GM23338 (cell line): ENCODE results near the gene STK32C. TPM values are rescaled to one million over a fixed set of nuclear protein-coding genes. Genes with fewer than 3 reads are reported as not detected.

Source experiments
- ATAC-seq: fragments of 200-7000 bp; cut with Tn5 transposase; 3 replicates; pipeline ENCODE4 v1.9.1; 2020
- DNase-seq: peaks from one replicate; pipeline ENCODE4 v3.0.0-alpha.2; 2015; ENCODE audit warnings: low spot score
- H2AFZ ChIP-seq: fragments of 200-600 bp; sonication (generic); 2 replicates; pipeline ENCODE4 v1.8.0; 2016; ENCODE audit warnings: antibody characterized with exemption, mild to moderate bottlenecking, moderate library complexity
- H3F3A ChIP-seq: fragments of 200-600 bp; sonication (generic); replicated peaks from 2 replicates; pipeline ENCODE4 v1.8.0; 2017; ENCODE audit warnings: antibody characterized with exemption, mixed run types, low read depth
- H3K27ac ChIP-seq: fragments of 200-600 bp; sonication (generic); 2 replicates; pipeline ENCODE4 v1.6.1; 2016; ENCODE audit warnings: low read depth
- H3K27me3 ChIP-seq: fragments of 200-600 bp; sonication (generic); 2 replicates; pipeline ENCODE4 v1.8.0; 2016; ENCODE audit warnings: mild to moderate bottlenecking, mixed run types, moderate library complexity; ENCODE audit not compliant: insufficient read depth
- H3K36me3 ChIP-seq: fragments of 200-600 bp; sonication (generic); 2 replicates; pipeline ENCODE4 v1.8.0; 2016; ENCODE audit warnings: mild to moderate bottlenecking; ENCODE audit not compliant: insufficient read depth
- H3K4me1 ChIP-seq: fragments of 200-600 bp; sonication (generic); 2 replicates; pipeline ENCODE4 v1.8.0; 2016; ENCODE audit warnings: mild to moderate bottlenecking, moderate library complexity; ENCODE audit not compliant: insufficient read depth
- H3K4me2 ChIP-seq: fragments of 200-600 bp; sonication (generic); 2 replicates; pipeline ENCODE4 v1.7.1; 2017; ENCODE audit warnings: mixed run types
- H3K4me3 ChIP-seq: fragments of 200-600 bp; sonication (generic); 2 replicates; pipeline ENCODE4 v1.6.1; 2016; ENCODE audit warnings: mixed run types
- H3K79me2 ChIP-seq: fragments of 200-600 bp; sonication (generic); replicated peaks from 2 replicates; pipeline ENCODE4 v1.8.0; 2017; ENCODE audit warnings: mild to moderate bottlenecking; ENCODE audit not compliant: insufficient read depth
- H3K9me2 ChIP-seq: fragments of 200-600 bp; sonication (generic); 2 replicates; pipeline ENCODE4 v1.8.0; 2017; ENCODE audit not compliant: insufficient read depth
- H4K20me1 ChIP-seq: fragments of 200-600 bp; sonication (generic); replicated peaks from 2 replicates; pipeline ENCODE4 v1.8.0; 2017; ENCODE audit warnings: mild to moderate bottlenecking; ENCODE audit not compliant: insufficient read depth
- H3K27ac Mint-ChIP-seq: 2 replicates; pipeline ENCODE4 v1.8.0; 2020; ENCODE audit warnings: inconsistent platforms, mild to moderate bottlenecking, moderate library complexity, mixed read lengths
- H3K27me3 Mint-ChIP-seq: 3 replicates; pipeline ENCODE4 v1.8.0; 2022; ENCODE audit warnings: low read depth, mild to moderate bottlenecking, moderate library complexity, mixed read lengths, inconsistent platforms; ENCODE audit not compliant: insufficient read depth, poor library complexity
- H3K36me3 Mint-ChIP-seq: 3 replicates; pipeline ENCODE4 v1.8.0; 2021; ENCODE audit warnings: low read depth, mild to moderate bottlenecking, inconsistent platforms, moderate library complexity, mixed read lengths
- H3K4me1 Mint-ChIP-seq: 3 replicates; pipeline ENCODE4 v1.8.0; 2020; ENCODE audit warnings: mild to moderate bottlenecking, inconsistent platforms, mixed read lengths
- H3K4me3 Mint-ChIP-seq: 3 replicates; pipeline ENCODE4 v1.8.0; 2021; ENCODE audit warnings: moderate library complexity, mild to moderate bottlenecking, inconsistent platforms, mixed read lengths
- H3K9me3 Mint-ChIP-seq: 3 replicates; pipeline ENCODE4 v1.8.0; 2020; ENCODE audit warnings: moderate library complexity, mild to moderate bottlenecking, inconsistent platforms, mixed read lengths
- CREB1 ChIP-seq: fragments of 250-450 bp; sonication (Bioruptor Pico); IDR thresholded peaks from 2 replicates; pipeline ENCODE4 v1.5.0; 2020; ENCODE audit warnings: low read depth, mild to moderate bottlenecking, moderate library complexity
- CTCF ChIP-seq, 2 experiments: fragments of 200-600 bp in 1 of 2; sonication (generic) in 1 of 2; conservative IDR thresholded peaks; 2 replicates each; pipeline versions ENCODE4 v1.5.1 to v1.6.1; 2016 to 2017; ENCODE audit warnings: antibody characterized with exemption in 2 of 2, low read depth in 2 of 2, mild to moderate bottlenecking in 2 of 2, moderate library complexity in 1 of 2
- EZH2 ChIP-seq: fragments of 200-600 bp; sonication (generic); IDR thresholded peaks from one replicate; pipeline ENCODE4 v1.8.0; 2017; ENCODE audit warnings: antibody characterized with exemption, mild to moderate bottlenecking, low read depth; ENCODE audit not compliant: unreplicated experiment
- JUNB ChIP-seq: IDR thresholded peaks from one replicate; pipeline ENCODE4 v1.6.1; 2016; ENCODE audit warnings: antibody characterized with exemption; ENCODE audit not compliant: unreplicated experiment
- NANOG ChIP-seq: IDR thresholded peaks from 2 replicates; pipeline ENCODE4 v1.6.1; 2016; ENCODE audit warnings: antibody characterized with exemption, borderline replicate concordance
- POLR2AphosphoS5 ChIP-seq: IDR thresholded peaks from 2 replicates; pipeline ENCODE4 v1.6.1; 2016; ENCODE audit warnings: antibody characterized with exemption, low read depth
- REST ChIP-seq: IDR thresholded peaks from one replicate; pipeline ENCODE4 v1.6.1; 2018; ENCODE audit warnings: antibody characterized with exemption; ENCODE audit not compliant: unreplicated experiment
- STAT1 ChIP-seq: IDR thresholded peaks from one replicate; pipeline ENCODE4 v1.6.1; 2016; ENCODE audit warnings: antibody characterized with exemption; ENCODE audit not compliant: unreplicated experiment
- ZNF114 ChIP-seq: fragments of 250-450 bp; sonication (Bioruptor Pico); IDR thresholded peaks from 2 replicates; pipeline ENCODE4 v1.5.0; 2020; ENCODE audit warnings: mild to moderate bottlenecking, moderate library complexity
- ZNF331 ChIP-seq: fragments of 250-450 bp; sonication (Bioruptor Pico); IDR thresholded peaks from 2 replicates; pipeline ENCODE4 v1.5.0; 2020; ENCODE audit warnings: low read depth, mild to moderate bottlenecking, moderate library complexity
- ZNF462 ChIP-seq: fragments of 250-450 bp; sonication (Bioruptor Pico); IDR thresholded peaks from 2 replicates; pipeline ENCODE4 v1.5.0; 2020; ENCODE audit warnings: mild to moderate bottlenecking, moderate library complexity
- polyA plus RNA-seq: library from polyadenylated mRNA; unstranded; fragments of >200 nt; fragmentation: Nextera tagmentation; extraction: Ambion mirVana; gene quantifications from 2 replicates; pipeline ENCODE4 v1.2.1, GENCODE V29; 2016
- total RNA-seq: library from RNA; depleted of rRNA; stranded (reverse); fragments of >200 nt; shearing (Covaris generic); gene quantifications from 2 replicates; pipeline ENCODE4 v1.2.3, GENCODE V29; 2014

STK32C gene
- total and polyA plus RNA-seq, 2 experiments from 2014 or later: 10.2 to 20.5 TPM

GRCh38 chr10:132213917-132214316, 93.8 kb downstream of the STK32C start (continued):
- no peak for TF ChIP-seq REST

GRCh38 chr10:132212816-132213215, 94.9 kb downstream of the STK32C start:
- ATAC-seq: no peak
- peaks cover 40% of the 10 kb centered on the region for H3K9me3 Mint-ChIP-seq
- H3K27ac Mint-ChIP-seq: no peak overlapping the region
- no peaks in the 10 kb centered on the region for H3K4me1 Mint-ChIP-seq
- no peaks in the 10 kb centered on the region for H3K27me3 ChIP-seq
- H2AFZ ChIP-seq: no peak overlapping the region
- no peak overlapping the region for H3K4me3 Mint-ChIP-seq
- peaks cover 4% of the 10 kb centered on the region for H3K27me3 Mint-ChIP-seq
- no peaks in the 10 kb centered on the region for H4K20me1 ChIP-seq
- H3K36me3 Mint-ChIP-seq: peaks cover 32% of the 10 kb centered on the region
- DNase-seq: no peak
- no peaks in the 10 kb centered on the region for H3K79me2 ChIP-seq
- H3K4me1 ChIP-seq: no peaks in the 10 kb centered on the region
- H3F3A ChIP-seq: no peaks in the 10 kb centered on the region
- H3K9me2 ChIP-seq: no peaks in the 10 kb centered on the region
- H3K4me2 ChIP-seq: no peak overlapping the region
- H3K36me3 ChIP-seq: no peaks in the 10 kb centered on the region
- no peak overlapping the region for H3K4me3 ChIP-seq
- no peak overlapping the region for H3K27ac ChIP-seq
- TF ChIP-seq CTCF (conservative IDR thresholded peaks at IDR 0.05; ENCODE audit: low read depth in 2 of 2): no peak
- no peak for TF ChIP-seq STAT1
- no peak for TF ChIP-seq JUNB
- no peak for TF ChIP-seq ZNF331 (CRISPR knock-in tag)
- no peak for TF ChIP-seq POLR2AphosphoS5
- TF ChIP-seq ZNF114 (CRISPR knock-in tag): no peak
- no peak for TF ChIP-seq ZNF462 (CRISPR knock-in tag)
- no peak for TF ChIP-seq REST
- TF ChIP-seq CREB1 (CRISPR knock-in tag): no peak
- no peak for TF ChIP-seq EZH2
- no peak for TF ChIP-seq NANOG
